Measurements from ENCODE around the gene APOBEC3C.
"Not testable (repeated sequence)": the region's sequence is repeated elsewhere in the genome, so short reads cannot be mapped to it uniquely, and the experiment has no call there.

Gene APOBEC3C

DNA sequence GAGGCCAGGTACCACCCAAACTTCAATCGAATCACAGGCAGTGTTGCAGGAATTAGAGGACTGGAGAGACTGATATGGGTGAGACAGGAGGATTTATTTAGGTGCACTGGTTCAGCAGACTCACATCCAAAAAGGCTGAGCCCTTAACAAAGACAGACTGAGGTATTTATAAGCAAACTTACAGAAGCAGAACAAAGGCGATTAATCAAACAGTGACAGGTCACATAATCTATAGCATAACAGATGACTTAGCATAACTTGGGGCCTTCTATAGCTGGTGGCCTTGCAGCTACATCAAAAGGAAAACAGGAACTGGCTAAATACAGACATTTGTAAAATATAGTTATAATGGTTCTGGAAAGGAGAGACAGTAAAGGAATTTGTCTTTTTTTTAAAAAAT, 29.8 kb upstream of the APOBEC3C start:
- no peak for FAIRE-seq

DNA sequence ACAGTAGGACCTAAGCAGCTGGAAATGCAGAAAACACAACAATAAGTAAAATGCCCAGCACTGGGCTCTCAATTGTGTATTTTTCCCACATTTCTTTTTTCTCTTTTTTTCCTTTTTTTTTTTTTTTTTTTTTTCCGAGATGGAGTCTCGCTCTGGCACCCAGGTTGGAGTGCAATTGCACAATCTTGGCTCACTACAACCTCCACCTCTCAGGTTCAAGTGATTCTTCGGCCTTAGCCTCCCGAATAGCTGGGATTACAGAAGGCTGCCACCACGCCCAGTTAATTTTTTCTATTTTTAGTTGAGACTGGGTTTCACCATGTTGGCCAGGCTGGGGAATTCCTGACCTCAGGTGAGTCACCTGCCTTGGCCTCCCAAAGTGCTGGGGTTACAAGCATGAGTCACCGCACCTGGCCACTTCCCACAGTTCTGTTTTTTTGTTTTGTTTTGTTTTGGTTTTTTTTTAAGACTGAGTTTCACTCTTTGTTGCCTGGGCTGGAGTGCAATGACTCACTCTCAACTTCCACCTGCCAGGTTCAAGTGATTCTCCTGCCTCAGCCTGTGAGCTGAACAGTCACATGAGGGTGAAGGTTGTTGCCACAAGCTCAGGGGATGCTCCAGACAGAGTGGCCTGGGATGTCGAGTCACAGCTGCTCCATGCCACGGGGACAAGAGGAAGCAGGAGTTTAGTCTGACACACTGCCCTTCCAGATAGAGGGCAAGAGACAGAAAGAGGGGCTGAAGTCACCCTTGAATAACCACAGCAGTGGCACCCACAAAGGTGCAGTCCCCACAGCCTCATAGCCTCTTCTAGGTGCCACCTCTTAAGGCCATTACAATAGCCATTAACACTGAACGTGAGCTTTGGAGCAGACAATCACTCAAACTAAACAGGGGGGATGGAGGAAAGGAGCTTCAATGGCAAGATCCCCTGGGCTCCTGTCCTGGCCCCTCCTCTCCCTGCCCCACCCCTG, 29.0 kb upstream of the APOBEC3C start:
- not testable (repeated sequence) for FAIRE-seq

DNA sequence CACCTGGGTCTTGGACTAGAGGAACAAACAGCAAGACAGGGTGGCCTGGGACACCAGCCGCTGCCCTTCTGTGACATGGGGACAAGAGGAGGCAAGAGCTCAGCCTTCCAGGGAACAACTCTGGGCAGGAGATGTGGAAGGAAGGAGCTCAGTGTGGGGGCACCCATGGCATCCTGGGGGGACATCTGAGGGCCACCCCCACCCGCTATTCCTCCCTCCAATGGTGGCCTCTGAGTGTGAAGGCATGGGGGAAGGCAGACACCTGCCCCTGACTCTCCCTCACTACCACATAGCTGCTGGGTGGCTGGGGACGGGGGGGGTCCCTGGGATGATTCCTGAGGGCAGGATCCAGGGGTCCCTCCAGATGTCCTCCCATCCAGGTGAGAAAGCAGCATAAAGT, 27.4 kb upstream of the APOBEC3C start:
- FAIRE-seq = no peak

DNA sequence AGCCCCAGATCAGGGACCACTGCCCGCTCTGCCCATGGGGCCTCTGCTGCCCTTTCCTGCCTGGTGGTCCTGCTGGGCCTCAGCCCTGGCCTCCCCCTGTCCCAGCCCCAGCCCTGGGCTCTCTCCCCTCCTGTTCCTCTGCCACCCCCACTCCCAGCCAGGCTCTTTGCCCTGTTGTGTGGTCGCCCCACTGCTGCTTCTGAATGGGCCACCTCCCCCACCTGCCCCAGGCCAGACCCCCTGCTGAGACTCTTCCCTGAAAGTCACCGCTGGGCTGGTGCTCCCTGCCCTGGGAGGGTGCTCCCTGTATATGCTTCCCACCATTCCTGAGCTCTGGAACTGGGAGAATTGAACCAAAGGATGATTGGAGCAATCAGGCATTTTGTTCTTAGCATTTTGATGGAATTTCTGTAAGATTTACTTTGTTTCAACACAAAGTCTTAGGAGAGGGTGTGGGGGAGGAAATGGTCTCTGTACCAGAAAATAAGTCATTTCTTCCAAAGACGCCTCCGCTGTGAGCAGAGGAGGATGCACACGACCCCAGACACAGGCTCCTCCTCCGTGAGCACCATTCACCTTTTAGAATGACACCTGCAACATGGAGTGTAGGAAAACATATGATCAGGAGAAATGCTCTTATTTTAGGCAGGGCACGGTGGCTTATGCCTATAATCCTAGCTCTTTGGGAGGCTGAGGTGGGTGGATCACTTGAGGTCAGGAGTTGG, 26.7 kb upstream of the APOBEC3C start:
- no peak for FAIRE-seq

DNA sequence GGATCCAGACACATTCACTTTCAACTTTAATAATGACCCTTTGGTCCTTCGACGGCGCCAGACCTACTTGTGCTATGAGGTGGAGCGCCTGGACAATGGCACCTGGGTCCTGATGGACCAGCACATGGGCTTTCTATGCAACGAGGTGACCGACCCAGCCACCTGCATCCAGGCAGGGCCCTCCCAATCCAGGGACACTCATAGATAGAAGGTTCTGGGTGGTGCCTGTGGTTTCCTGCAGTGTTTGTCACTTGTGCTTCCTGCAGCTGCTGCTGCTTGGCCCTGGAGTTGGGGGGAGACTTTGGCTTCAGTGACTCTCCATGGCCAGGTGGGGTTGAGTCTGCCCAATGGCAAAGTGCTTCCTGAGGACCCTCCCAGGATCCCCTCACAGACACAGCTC, 24.6 kb upstream of the APOBEC3C start:
- FAIRE-seq = no peak

DNA sequence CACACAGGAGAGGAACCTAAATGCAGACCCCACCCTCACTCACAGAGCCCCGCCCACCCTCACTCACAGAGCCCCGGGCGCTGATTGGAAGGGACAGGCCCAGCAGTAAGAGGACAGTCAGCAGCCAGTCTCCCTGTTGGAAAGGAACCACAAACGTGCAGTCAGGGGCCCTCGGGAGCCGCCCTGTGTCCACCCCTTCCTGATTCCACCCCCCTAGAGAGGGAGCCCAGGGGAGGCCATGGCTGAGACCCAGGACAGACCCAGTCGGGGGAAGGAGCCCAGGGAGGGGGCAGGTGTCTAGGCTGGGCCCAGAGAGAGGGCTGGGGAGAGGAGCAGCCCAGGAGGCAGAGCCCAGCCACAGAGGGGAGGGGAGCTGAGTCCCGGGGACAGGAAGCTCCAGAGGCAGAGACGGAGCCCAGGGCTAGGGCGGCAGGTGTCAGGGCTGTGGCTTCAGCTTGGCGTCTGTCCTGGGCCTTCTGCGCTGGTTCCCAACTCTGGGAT, 21.1 kb upstream of the APOBEC3C start:
- FAIRE-seq = not testable (repeated sequence)

DNA sequence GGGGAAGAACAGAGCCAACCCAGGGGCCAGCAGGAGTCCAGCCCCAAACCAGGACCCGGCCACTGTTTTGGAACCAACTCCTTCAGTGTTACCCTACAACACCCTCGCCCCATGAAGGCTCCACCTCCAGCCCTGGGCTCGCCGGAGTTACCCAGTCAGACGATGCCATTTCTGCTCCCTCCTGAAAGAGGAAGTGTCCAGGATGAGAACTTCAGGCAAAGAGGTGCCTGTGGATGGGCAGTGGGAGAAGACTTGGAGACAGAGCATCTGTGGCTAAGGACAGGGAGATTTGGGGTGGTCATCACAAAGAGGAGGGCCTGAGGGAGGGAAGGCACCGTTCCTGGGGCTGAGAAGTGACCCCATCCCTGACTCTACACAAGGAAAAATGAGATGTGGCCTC, 18.0 kb upstream of the APOBEC3C start:
- FAIRE-seq = no peak

DNA sequence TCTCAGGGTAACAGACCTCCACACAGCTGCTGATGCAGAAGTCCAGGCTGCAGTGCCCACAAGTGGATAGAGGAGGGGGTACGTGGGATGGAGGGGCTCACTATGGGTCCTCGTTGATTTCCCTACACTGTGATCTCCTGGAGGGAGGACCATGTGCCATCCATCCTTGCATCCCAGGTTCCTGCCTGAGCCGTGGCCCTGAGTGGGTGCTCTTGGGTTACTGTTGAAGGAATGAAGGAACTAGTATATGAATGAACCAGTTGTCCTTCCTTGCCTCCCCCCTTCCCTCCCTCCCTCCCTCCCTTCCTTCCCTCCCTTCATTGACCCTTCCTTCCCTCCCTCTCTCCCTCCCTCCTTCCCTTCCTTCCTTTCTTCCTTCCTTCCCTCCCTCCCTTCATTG, 16.5 kb upstream of the APOBEC3C start:
- no peak for FAIRE-seq

DNA sequence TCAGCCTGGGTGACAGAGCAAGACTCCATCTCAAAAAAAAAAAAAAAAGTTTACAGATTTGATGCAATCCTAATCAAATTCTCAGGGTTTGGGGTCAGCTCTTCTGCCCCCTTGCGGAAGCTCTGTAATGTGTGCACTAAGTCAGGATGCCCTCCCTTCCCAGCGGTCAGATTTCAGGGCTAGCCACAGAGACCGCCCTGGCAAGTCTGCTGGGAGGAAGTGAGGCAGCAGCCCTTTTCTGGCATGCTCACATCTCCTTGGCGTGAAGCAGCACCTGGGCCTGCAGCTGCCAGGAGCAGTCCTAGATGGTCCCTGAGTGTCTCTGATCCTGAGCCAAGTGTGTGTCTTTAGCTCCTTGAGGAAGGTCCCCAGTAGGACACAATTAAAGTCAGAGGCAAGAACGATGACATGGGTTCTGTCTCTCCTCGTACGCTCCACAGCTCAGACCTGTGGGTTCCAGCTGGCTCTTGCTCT, 10.9 kb upstream of the APOBEC3C start:
- FAIRE-seq = peak; percentile 97

DNA sequence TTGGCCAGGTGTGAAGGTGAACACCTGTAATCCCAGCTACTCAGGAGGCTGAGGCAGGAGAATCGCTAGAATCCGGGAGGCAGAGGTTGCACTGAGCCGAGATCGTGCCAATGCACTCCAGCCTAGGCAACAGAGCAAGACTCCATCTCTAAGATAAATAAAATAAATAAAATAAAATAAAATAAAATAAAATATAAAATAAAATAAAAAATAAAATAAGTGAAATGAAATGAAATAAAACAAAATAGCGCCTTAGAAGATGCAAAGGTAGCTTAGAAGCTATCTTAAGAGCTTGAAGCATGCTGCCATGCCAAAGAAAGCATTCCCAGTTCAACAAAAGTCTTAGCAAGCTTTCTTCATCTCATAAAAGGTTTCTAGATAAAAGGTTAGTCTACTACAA, 6.9 kb upstream of the APOBEC3C start:
- FAIRE-seq = no peak

DNA sequence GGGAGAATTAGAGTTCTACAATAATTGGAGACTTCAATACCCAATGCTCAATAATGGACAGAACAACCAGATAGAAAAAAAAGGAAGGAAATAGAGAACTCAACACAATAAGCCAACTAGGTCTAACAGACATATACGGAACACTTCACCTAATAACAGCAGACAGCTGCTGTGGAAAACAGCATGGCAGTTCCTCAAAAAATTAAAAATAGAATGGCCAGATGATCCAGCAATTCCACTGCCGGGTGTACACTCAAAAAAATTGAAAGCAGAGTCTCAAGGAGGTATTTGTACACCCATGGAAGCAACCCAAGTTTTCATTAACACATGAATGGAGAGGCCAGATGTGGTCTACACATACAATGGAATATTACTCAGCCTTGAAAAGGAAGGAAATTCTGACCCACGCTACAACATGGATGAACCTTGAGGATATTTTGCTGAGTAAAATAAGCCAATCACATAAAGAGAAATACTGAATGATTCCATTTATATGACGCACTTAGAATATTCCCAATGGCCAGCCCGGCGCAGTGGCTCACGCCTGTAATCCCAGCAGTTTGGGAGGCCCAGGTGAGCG, 5.7 kb upstream of the APOBEC3C start:
- FAIRE-seq = not testable (repeated sequence)

DNA sequence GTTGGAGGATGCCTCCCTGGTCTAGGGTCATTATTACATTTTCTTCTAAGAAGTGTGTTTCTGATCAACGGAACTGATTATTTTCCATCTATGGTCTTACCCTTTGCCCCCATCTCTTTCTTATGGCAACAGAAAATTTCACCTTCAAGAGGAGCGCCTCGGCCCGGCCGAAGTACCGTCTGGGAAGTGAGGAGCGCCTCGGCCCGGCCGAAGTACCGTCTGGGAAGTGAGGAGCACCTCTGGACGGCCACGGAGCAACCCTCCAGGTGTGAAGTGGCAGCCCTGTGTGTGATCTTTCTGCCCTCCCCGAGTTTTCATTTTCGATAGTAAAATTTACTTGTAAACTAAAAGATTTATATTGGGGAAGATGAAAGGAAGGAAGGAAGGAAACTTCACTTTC, 3.1 kb upstream of the APOBEC3C start:
- no peak for FAIRE-seq

DNA sequence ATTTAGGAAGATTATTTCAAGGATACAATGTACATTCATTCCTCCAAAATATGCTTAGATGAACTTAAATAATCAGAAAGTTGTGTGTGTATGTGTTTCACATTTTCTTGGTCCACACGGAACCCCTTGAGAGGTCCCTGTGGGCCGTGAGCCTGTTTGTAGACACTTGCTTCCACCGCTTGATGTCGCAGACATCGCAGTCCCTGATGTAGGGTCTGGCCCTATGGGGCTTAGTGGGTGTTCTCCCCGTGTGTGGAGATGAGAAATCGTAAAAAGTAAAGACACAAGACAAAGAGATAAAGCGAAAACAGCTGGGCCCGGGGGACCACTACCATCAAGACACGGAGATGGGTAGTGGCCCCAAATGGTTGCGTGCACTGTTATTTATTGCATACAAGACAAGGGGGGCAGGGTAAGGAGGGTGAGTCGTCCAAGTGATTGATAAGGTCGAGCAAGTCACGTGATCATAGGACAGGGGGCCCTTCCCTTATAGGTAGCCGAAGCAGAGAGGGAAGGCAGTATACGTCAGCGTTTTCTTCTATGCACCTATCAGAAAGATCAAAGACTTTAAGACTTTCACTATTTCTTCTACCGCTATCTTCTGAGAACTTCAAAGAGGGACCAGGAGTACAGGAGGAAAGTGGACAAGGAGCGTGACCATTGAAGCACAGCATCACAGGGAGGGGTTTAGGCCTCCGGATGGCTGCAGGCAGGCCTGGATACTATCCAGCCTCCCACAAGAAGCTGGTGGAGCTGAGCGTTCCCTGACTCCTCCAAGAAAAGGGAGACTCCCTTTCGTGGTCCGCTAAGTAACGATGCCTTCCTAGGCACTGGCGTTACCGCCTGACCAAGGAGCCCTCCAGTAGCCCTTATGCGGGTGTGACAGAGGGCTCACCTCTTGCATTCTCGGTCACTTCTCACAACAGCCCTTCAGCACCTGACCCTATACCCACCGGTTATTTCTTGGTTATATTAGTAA, 1.2 kb upstream of the APOBEC3C start:
- no peak for FAIRE-seq

DNA sequence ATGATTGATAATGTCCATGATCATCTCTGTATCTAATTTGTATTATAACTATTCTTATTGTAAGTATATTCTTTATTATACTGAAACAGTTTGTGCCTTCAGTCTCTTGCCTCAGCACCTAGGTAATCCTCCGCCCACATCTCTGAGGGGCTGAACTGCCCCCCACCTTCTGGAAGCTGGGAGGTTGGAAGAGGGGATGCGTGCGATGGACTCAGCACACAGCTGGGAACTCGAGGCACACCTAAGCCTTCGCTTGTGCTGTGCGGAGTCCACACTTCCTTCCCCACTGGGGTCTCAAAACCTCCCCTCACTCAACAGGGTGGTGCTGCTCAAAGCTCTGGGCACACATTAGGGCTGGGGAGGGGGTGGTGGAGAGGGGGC, 506 bp upstream of the APOBEC3C start:
- FAIRE-seq = peak; percentile 78

DNA sequence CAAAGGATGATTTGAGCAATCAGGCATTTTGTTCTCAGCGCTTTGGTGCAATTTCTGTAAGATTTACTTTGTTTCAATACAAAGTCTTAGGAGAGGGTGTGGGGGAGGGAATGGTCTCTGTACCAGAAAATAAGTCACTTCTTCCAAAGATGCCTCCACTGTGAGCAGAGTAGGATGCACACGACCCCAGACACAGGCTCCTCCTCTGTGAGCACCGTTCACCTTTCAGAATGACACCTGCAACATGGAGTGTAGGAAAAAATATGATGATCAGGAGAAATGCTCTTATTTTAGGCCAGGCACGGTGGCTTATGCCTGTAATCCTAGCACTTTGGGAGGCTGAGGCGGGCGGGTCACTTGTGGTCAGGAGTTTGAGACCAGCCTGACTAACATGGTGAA, 665 bp downstream of the APOBEC3C start:
- FAIRE-seq = not testable (repeated sequence)

DNA sequence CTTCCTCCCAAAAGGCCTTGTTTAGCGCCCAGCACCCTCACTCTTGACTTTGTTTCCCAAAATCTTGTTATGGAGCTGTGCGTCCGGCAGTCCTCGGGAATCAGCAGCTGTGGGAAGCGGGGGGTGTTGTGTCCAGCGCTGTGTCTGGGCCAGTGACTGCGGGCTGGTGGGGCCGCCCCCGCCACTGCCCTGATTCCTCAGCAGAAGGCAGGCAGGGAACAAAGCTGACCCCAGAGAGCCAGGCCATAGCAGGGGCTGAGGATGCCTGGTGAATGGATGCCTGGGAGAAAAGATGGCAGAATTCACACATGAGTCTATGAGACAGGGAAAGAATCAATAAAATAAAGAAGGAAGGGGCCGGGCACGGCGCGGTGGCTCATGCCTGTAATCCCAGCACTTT, 2.5 kb downstream of the APOBEC3C start:
- FAIRE-seq = no peak

DNA sequence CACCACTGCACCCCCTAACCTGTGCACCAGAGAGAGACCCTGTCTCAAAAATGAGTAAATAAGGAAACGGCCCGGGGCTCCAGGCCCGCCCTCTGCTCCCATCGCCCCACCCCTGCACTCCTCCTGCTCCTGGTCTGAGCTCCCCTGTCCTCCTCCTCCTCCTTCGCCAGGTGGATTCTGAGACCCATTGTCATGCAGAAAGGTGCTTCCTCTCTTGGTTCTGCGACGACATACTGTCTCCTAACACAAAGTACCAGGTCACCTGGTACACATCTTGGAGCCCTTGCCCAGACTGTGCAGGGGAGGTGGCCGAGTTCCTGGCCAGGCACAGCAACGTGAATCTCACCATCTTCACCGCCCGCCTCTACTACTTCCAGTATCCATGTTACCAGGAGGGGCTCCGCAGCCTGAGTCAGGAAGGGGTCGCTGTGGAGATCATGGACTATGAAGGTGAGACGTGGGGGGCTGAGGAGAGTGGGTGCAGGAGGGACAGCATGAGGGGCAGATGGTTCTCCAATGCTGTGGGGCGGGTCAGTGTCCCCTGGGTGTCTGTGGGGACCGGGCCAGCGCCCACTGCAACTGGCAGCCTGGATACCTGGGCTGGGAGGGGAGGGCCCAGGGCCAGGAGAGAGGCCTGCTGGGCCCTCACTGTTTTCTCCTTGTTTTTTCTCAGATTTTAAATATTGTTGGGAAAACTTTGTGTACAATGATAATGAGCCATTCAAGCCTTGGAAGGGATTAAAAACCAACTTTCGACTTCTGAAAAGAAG, 3.7 kb downstream of the APOBEC3C start:
- no peak for FAIRE-seq

DNA sequence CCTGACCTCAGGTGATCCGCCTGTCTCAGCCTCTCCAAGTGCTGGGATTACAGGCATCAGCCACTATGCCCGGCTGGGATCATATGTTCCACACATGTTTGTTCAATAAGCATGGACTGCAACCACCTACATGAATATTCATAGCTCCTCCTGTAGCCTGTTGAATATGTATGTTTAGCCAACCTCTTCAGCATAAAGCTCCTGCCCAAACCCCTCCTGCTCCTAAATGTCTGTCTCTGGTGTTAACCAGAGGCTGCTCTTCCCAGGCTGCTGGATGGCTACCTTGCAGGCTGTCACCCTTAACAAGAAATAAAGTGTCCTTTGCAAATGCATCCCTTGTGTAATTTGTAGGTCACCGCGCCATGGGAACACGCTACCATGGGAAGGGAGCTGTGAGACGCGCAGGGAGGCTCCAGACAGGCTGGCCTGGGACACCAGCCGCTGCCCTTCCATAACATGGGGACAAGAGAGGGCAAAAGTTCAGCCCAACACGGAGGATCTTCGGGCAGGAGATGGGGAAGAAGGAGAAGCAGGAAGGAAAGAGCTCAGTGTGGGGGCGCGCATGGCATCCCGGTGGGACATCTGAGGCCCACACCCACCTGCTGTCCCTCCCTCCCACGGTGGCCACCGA, 6.1 kb downstream of the APOBEC3C start:
- FAIRE-seq = not testable (repeated sequence)

DNA sequence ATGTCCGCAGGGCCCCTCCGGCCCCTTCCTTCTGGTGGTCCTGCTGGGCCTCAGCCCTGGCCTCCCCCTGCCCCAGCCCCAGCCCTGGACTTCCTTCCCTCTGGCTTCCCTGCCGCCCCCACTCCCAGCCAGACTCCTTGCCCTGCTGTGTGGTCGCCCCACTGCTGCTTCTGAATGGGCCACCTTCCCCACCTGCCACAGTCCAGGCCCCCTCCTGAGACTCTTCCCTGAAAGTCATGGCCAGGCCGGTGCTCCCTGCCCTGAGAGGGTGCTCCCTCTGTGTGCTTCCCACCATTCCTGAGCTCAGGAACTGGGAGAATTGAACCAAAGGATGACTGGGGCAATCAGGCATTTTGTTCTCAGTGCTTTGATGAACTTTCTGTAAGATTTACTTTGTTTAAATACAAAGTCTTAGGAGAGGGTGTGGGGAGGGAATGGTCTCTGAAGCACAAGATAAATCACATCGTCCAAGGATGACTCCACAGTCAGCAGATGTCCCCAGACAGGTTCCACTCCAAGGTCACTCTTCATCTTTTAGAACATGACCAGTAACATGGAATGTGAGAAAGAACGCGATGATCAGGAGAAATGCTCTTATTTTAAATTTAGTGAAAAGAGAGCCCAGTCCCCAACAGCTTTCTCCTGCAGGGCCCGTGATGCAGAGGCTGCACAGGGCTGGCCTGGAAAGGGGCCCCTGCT, 7.6 kb downstream of the APOBEC3C start:
- FAIRE-seq = no peak
